PFSK-1 (cell line): Measurements from ENCODE around the gene DOCK1.

Source experiments
- FOXP2 ChIP-seq: optimal IDR thresholded peaks from 2 replicates; pipeline ENCODE3; 2011; ENCODE audit warnings: borderline replicate concordance, control low read depth, inconsistent platforms; ENCODE audit not compliant: insufficient read depth; ENCODE audit errors: extremely low read length, extremely low read depth
- POLR2AphosphoS5 ChIP-seq: IDR thresholded peaks from 2 replicates; pipeline ENCODE4 v1.6.1; 2012; ENCODE audit warnings: low read depth, mild to moderate bottlenecking, control low read depth, low read length, moderate library complexity
- REST ChIP-seq, 2 experiments: IDR thresholded peaks; 2 replicates each; pipeline versions ENCODE4 v1.6.1 to v1.8.0; 2011 to 2012; ENCODE audit warnings: low read depth in 2 of 2, low read length in 2 of 2, control low read depth in 1 of 2, inconsistent platforms in 1 of 2, mild to moderate bottlenecking in 1 of 2, moderate library complexity in 1 of 2; ENCODE audit not compliant: insufficient read depth in 1 of 2
- SIN3A ChIP-seq: IDR thresholded peaks from 2 replicates; pipeline ENCODE4 v1.6.1; 2012; ENCODE audit warnings: mild to moderate bottlenecking, low read length, moderate library complexity, borderline replicate concordance; ENCODE audit not compliant: insufficient read depth
- TAF1 ChIP-seq: IDR thresholded peaks from 2 replicates; pipeline ENCODE4 v1.6.1; 2012; ENCODE audit warnings: low read length, control low read depth, borderline replicate concordance; ENCODE audit not compliant: insufficient read depth

DOCK1 gene

DNA sequence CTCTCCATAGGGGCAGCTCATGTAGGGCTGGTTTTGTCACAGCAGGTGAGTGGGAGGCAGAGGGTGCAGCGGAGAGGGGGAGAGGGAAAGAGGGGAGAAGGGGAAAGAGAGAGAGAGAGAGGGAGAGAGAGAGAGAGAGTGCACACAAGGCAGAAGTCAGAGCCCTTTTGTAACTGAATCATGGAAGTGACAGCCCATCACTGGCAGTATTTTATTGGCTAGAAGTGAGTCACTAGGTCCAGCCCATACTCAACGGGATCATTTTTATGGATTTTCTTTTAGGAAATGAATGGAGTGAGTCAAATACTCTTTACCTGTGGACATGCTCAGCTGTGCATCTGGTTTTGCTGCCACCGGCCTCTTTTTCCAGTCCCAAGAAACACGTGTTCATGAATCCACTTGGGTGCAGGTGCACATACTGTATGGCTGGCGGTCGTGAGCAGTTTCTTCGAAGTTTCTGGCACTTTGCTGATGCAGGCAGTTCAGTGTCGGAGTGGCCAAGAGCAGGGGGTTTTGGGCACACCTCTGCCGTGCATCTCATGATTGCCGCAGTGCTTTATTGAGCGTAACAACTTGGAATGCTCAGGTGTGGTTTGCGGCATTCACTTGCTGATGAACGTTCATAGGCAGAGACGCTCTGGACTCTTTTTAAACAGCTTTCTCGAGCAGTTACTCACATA, 40.3 kb downstream of the DOCK1 start:
- no peak for TF ChIP-seq REST (IDR thresholded peaks at IDR 0.05; ENCODE audit: insufficient read depth in 1 of 2, low read depth in 2 of 2, low read length in 2 of 2)
- TF ChIP-seq POLR2AphosphoS5, result no peak
- TF ChIP-seq TAF1, result no peak
- TF ChIP-seq FOXP2, result no peak
- TF ChIP-seq SIN3A, result no peak

DNA sequence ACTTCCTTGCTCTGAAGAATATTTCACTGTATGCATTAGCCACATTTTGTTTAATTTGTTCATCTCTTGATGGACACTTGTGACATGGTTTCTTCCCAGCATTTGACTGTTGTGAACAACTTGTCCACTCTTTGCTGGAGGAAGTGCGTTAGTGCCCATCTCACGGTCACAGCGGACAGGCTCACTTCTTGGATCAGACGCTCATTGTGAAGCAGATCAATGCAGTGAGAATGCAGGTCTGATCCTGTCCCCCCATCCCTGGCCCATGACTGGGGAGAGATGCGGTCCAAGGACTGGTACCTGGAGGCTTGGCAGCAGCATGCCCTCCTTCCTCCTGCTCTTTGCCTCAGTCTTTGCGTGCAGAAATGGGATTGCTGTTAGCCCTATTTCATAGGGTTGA, 41.5 kb downstream of the DOCK1 start:
- no peak for TF ChIP-seq FOXP2
- no peak for TF ChIP-seq SIN3A
- TF ChIP-seq TAF1, result no peak
- no peak for TF ChIP-seq POLR2AphosphoS5
- no peak for TF ChIP-seq REST (IDR thresholded peaks at IDR 0.05; ENCODE audit: insufficient read depth in 1 of 2, low read depth in 2 of 2, low read length in 2 of 2)

DNA sequence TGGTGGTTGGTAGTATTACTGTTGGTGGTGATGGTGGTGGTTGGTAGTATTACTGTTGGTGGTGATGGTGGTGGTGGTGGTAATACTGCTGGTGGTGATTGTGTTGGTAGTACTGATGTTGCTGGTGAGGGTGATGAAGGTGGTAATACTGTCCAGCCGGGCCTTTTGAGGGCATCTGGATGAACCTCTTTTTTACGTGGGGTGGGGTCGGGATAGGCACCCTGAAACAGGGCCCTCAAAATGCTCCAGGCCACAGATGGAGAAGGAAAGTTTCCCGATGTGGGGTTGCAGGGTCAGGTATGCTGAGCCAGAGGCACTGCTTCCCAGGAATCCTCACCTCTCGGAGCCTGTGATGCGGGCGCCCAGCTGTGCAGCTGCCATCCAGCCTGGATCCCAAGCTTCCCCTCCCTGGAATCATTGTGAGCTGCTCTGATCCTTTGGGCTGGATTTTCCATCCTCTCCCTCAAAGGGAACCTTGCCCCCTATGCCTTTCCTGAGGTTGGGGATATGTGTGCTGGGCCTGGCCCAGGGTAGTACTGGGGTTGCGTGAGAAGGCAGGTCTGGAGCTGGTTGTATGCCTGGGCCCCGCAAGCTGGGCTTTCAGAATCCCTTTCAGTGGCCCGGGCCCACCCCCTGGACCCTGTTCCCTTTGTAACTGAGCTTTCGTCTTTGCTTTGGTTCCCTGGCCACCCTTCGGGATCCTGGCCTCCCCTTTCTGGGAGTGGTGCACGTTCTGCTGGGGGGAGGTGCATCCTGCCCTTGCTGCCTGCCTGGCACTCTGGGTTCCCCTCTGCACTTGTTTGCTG, 43.3 kb downstream of the DOCK1 start:
- TF ChIP-seq REST (IDR thresholded peaks at IDR 0.05; ENCODE audit: insufficient read depth in 1 of 2, low read depth in 2 of 2, low read length in 2 of 2) (no peak), TAF1 (no peak), POLR2AphosphoS5 (no peak), FOXP2 (no peak), SIN3A (no peak)

DNA sequence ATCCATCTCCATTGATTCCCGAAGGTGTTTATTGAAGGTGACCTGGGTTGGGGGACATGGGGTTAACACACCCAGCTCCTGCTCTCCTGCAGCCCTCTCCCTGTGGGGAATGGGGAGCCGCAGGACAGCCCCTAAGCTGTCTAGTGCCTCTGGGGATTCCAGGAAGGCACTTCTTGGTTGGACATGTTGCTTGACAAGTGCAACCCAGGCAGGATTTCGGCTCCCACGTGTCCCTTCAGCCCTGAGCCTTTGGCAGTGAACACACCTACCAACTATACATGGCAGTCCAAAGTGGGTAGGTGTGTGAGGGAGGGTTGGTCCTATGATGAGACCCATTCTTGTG, 43.9 kb downstream of the DOCK1 start:
- TF ChIP-seq POLR2AphosphoS5 (no peak), FOXP2 (no peak), TAF1 (no peak)

DNA sequence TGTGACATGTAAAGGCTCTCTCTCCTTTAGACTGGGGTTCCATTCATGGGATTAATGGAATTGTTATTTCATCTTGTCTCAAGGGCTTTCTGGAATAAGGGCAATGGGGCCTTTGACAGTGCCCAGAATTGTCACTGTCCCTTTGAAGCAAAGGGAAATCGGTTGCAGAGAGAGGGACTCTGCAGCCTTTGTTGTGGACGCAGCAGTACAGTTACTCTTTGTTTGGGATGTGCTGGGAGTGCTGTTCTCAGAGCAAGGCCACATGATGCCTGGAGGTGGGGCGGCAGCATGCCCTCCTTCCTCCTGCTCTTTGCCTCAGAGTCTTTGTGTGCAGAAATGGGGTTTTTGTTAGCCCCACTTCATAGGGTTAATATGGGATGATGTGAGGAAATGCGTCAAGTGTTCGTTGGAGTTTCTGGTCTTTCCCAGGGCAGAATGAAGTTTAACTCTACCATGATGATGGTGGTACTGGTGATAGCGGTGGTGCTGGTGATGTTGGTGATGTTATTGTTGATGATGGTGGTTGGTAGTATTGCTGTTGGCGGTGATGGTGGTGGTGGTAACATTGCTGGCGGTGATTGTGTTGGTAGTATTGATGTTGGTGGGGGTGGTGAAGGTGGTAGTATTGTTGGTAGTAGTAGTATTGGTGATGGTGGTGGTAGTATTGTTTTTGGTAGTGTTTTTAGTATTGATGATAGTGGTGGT, 45.3 kb downstream of the DOCK1 start:
- no peak for TF ChIP-seq REST (IDR thresholded peaks at IDR 0.05; ENCODE audit: insufficient read depth in 1 of 2, low read depth in 2 of 2, low read length in 2 of 2)
- no peak for TF ChIP-seq TAF1
- TF ChIP-seq FOXP2, result no peak
- no peak for TF ChIP-seq POLR2AphosphoS5
- TF ChIP-seq SIN3A, result no peak
